Heart left ventricle (tissue), 16 donors: ENCODE results near the gene CD209. TPM values are rescaled to one million over a fixed set of nuclear protein-coding genes. Genes with fewer than 3 reads are reported as not detected.

Source experiments
- ATAC-seq, 4 donors: fragments of 200-7000 bp; cut with Tn5 transposase; one replicate each; pipeline ENCODE4 v1.9.1; 2020 to 2022; ENCODE audit warnings: moderate library complexity in 4 of 4, mild to moderate bottlenecking in 3 of 4, moderate number of reproducible peaks in 1 of 4
- DNase-seq, 5 donors: peaks; one replicate each; pipeline ENCODE4 v3.0.0-alpha.2; 2020
- H3K27ac ChIP-seq, 12 donors: fragments of 200-600 bp; sonication (generic) in 4 of 12; one replicate each; pipeline versions ENCODE4 v1.5.0 to v1.8.0; 2016 to 2022; ENCODE audit warnings: mild to moderate bottlenecking in 2 of 12
- H3K27me3 ChIP-seq, 9 donors: fragments of 200-600 bp; sonication (generic) in 2 of 9; one replicate each; pipeline versions ENCODE4 v1.5.1 to v1.8.0; 2016 to 2022; ENCODE audit warnings: mild to moderate bottlenecking in 3 of 9
- H3K36me3 ChIP-seq, 9 donors: fragments of 200-600 bp; sonication (generic) in 2 of 9; one replicate each; pipeline versions ENCODE4 v1.5.0 to v1.8.0; 2018 to 2022; ENCODE audit warnings: mild to moderate bottlenecking in 2 of 9
- H3K4me1 ChIP-seq, 12 donors: fragments of 200-600 bp; sonication (generic) in 4 of 12; one replicate each; pipeline versions ENCODE4 v1.5.0 to v1.8.0; 2016 to 2022; ENCODE audit warnings: mild to moderate bottlenecking in 3 of 12
- H3K4me3 ChIP-seq, 12 donors: fragments of 200-600 bp; sonication (generic) in 4 of 12; one replicate each; pipeline versions ENCODE4 v1.5.0 to v1.8.0; 2017 to 2022; ENCODE audit warnings: mild to moderate bottlenecking in 9 of 12, moderate library complexity in 4 of 12
- H3K9me3 ChIP-seq, 12 donors: fragments of 200-600 bp; sonication (generic) in 4 of 12; one replicate each; pipeline versions ENCODE4 v1.5.0 to v1.8.0; 2016 to 2022; ENCODE audit warnings: mild to moderate bottlenecking in 1 of 12
- POLR2A ChIP-seq, 2 donors: fragments of 450-650 bp; IDR thresholded peaks; one replicate each; pipeline ENCODE4 v1.6.1; 2017; ENCODE audit warnings: antibody characterized with exemption in 2 of 2, mild to moderate bottlenecking in 2 of 2, moderate library complexity in 2 of 2
- WGBS, 4 donors: extraction: QIAGEN DNeasy Blood & Tissue Kit in 2 of 4; methylation state at CpG; one replicate each; pipeline versions ENCODE4 v1.1.5 to v1.1.7; 2013 to 2018; 5-methylcytosine and 5-hydroxymethylcytosine counted together
- intact Hi-C, 10 donors: fragments of 100-400 bp; cut with DNase I; formaldehyde crosslinking; loops; one replicate each; pipeline versions ENCODE4 v1.11.1 to v1.14.2; 2022
- polyA plus RNA-seq, 2 donors: library from polyadenylated mRNA; stranded (reverse); fragments of 200-250 nt; gene quantifications; one replicate each; pipeline ENCODE4 v1.2.3, GENCODE V29; 2013
- total RNA-seq, 9 donors: library from RNA; depleted of rRNA in 2 of 9; stranded (reverse); fragments of >200 nt in 2 of 9; fragmentation: NEBNext Ultra II Directional in 3 of 9; extraction: Animal tissue kit (Norgen Biotek cat#: 25700) in 3 of 9; gene quantifications; one replicate each; pipeline versions ENCODE4 v1.1.0 to v1.2.4, GENCODE V29; 2016 to 2023
- TF ChIP-seq, protein P1 (sequence below), 12 donors: fragments of 200-600 bp; sonication (generic) in 4 of 12; IDR thresholded peaks; one replicate each; pipeline versions ENCODE4 v1.5.0 to v1.8.0; 2018 to 2022; ENCODE audit warnings: antibody characterized with exemption in 12 of 12, mild to moderate bottlenecking in 5 of 12
- donor health status: ischemic (EF 13 %, LVEDD 7.1; RV severe dilation, severe dysfunction).
- donor health status: healthy with polysubstance abuse.
- donor health status: DM: no; HTN: yes; CAD: no.
- donor health status: DM: no; HTN: no; CAD: no.
- donor health status: ischemic (EF 25% LVEDD 6.9; RV normal size, moderate dysfunction).
- donor health status: ischemic (EF 25% LVEDD 5.7; RV mildly dilated, moderate dysfunction).
- donor health status: healthy.
- donor health status: DM: yes; HTN: yes; CAD: no.
- donor health status: ischemic (EF 35%, LVEDD 5.7; RV mildly dilated, moderate dysfunction).
- donor health status: nonischemic (EF 11% LVEDD 7.7; RV severe dilation, severe dysfunction).
- donor health status: DM: yes; HTN: yes; CAD: no.
- donor health status: PGD.
- donor health status: ischemic (EF 29% LVEDD 5.4; RV normal size, mild dysfunction).
- donor health status: nonischemic (EF 23%, LVEDD 6.1; RV moderate dilation, normal function).

CD209 gene
- total and polyA plus RNA-seq, 11 donors, result 0.53 to 56.2 (median 4.4) TPM

DNA sequence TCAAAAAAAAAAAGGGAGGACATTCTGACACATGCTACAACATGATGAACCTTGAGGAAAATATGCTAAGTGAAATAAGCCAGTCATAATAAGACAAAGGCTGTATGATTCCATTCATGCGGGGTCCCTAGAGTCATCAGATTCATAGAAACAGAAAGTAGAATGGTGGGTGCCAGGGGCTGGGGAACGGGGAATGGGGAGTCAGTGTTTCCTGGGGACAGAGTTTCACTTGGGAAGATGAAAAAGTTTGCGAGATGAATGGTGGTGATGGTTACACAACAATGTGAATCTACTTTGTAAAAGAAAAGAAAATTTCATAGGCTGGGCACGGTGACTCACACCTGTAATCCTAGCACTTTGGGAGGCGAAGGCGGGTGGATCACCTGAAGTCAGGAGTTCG is 9.3 kb downstream of the CD209 start:
- H3K36me3 ChIP-seq, result no peaks in the 10 kb centered on the region
- H3K27me3 ChIP-seq, result peaks cover 0 to 7% (median 0%) of the 10 kb centered on the region in 9 donors
- no peak for TF ChIP-seq POLR2A (IDR thresholded peaks at IDR 0.05)
- TF ChIP-seq, protein P1, sequence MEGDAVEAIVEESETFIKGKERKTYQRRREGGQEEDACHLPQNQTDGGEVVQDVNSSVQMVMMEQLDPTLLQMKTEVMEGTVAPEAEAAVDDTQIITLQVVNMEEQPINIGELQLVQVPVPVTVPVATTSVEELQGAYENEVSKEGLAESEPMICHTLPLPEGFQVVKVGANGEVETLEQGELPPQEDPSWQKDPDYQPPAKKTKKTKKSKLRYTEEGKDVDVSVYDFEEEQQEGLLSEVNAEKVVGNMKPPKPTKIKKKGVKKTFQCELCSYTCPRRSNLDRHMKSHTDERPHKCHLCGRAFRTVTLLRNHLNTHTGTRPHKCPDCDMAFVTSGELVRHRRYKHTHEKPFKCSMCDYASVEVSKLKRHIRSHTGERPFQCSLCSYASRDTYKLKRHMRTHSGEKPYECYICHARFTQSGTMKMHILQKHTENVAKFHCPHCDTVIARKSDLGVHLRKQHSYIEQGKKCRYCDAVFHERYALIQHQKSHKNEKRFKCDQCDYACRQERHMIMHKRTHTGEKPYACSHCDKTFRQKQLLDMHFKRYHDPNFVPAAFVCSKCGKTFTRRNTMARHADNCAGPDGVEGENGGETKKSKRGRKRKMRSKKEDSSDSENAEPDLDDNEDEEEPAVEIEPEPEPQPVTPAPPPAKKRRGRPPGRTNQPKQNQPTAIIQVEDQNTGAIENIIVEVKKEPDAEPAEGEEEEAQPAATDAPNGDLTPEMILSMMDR (IDR thresholded peaks at IDR 0.05), result no peak
- peaks cover 0 to 14% (median 0%) of the 10 kb centered on the region in 12 donors for H3K4me1 ChIP-seq
- no peaks in the 10 kb centered on the region for H3K9me3 ChIP-seq
- H3K4me3 ChIP-seq, result no peak overlapping the region
- DNase-seq (no peak), ATAC-seq (no peak)
- 74 to 88% (median 78%) methylated on average over 7 of the region's 7 CpGs for WGBS, 4 donors
- H3K27ac ChIP-seq, result no peak overlapping the region
- intact Hi-C loops, result no loop called here

GRCh38 chr19:7737215-7737614 is 10.1 kb downstream of the CD209 start:
- Histone ChIP-seq H3K4me1 (peaks cover 0 to 14% (median 0%) of the 10 kb centered on the region in 12 donors), H3K4me3 (no peak overlapping the region), H3K27me3 (peaks cover 0 to 14% (median 2%) of the 10 kb centered on the region in 9 donors), H3K36me3 (no peaks in the 10 kb centered on the region), H3K27ac (no peak overlapping the region), H3K9me3 (no peaks in the 10 kb centered on the region)
- WGBS, 4 donors, result 81 to 82% (median 81%) methylated on average over 11 of the region's 11 CpGs
- intact Hi-C loops, result no loop called here
- ATAC-seq (no peak), DNase-seq (no peak)
- TF ChIP-seq, protein P1 (IDR thresholded peaks at IDR 0.05), result no peak
- no peak for TF ChIP-seq POLR2A (IDR thresholded peaks at IDR 0.05)

DNA sequence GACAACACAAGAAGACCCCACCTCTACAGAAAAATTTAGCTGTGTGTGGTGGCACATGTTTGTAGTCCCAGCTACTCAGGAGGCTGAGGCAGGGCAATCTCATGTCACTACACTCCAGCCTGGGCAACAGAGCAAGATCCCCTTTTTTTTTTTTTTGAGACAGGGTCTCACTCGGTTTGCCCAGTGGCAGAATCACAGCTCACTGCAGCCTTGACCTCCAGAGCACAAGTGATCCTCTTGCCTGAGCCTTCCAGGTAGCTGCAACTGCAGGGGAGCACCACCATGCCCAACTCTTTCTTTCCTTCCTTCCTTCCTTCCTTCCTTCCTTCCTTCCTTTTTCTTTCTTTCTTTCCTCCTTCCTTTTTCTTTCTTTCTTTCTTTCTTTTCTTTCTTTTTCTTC is 11.2 kb downstream of the CD209 start:
- Histone ChIP-seq H3K4me3 (no peak overlapping the region), H3K27ac (peak overlapping the region in 1 of 12 donors; percentile 76), H3K4me1 (peaks cover 0 to 14% (median 0%) of the 10 kb centered on the region in 12 donors), H3K36me3 (no peaks in the 10 kb centered on the region), H3K27me3 (peaks cover 0 to 25% (median 11%) of the 10 kb centered on the region in 9 donors), H3K9me3 (no peaks in the 10 kb centered on the region)
- no peak for TF ChIP-seq POLR2A (IDR thresholded peaks at IDR 0.05)
- TF ChIP-seq, protein P1 (IDR thresholded peaks at IDR 0.05), result no peak
- no peak for DNase-seq
- WGBS, 4 donors, result 50 to 62% (median 55%) methylated on average over 1 of the region's 1 CpG
- ATAC-seq, result no peak
- intact Hi-C loops, result no loop called here

DNA sequence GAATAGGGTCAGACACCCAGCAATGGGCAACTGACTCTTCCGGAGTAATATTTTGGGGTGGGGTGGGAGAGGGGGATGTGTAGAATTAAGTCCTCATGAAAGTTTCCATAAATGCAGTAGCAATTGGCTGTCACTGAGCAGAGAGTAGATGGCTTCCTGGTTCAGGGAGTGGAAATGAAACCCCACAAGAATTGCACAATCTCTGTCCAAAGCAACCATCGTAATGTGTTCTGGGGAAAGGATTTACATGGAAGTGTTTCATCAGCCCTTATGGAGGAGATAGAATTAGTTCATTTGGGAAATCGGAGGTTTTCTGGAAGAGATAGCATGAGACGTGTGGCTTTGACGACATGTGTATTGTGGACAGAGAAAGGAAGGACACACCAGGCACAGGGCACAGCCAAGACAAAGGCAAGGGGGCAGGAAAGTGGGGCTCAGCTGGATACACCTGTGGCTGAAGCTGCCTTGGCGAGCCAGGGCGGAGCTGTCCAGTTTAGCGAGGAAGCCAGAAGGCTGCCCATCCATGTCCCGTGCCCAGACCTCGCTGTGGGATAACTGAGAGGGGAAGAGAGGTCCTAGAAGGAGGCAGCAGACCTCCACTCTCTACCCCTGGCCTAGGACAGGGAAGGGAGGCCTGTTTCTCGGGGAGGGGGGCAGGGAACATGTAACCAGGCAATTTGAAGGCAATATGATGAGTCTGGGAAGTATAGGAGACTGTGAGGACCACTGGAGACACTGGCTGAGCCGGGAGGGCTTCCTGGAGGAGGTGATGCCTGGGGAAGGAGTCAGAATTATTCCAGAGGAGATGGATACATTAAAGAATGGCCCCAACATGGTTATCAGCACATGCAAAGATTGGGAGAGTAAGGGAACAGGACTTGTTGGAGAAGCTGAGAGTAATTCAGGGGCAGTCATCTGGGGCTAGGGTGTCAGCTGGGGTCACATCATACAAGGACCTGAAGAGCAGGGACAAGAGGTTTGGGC is 12.8 kb downstream of the CD209 start:
- H3K4me3 ChIP-seq, result no peak overlapping the region
- DNase-seq (no peak), ATAC-seq (peak in 3 of 4 donors; percentile 39 to 58 (median 50))
- H3K9me3 ChIP-seq, result no peaks in the 10 kb centered on the region
- H3K27ac ChIP-seq, result peak overlapping the region in 1 of 12 donors; percentile 70
- intact Hi-C loops, result no loop called here
- H3K27me3 ChIP-seq, result peaks cover 4 to 41% (median 27%) of the 10 kb centered on the region in 9 donors
- TF ChIP-seq, protein P1 (IDR thresholded peaks at IDR 0.05), result no peak
- TF ChIP-seq POLR2A (IDR thresholded peaks at IDR 0.05), result no peak
- no peaks in the 10 kb centered on the region for H3K36me3 ChIP-seq
- WGBS, 4 donors, result 52 to 60% (median 57%) methylated on average over 12 of the region's 12 CpGs
- peaks cover 0 to 18% (median 0%) of the 10 kb centered on the region in 12 donors for H3K4me1 ChIP-seq
